Measurements from ENCODE around the gene DPP10. TPM values are rescaled to one million over a fixed set of nuclear protein-coding genes. Genes with fewer than 3 reads are reported as not detected.

The DPP10 gene
- polyA plus RNA-seq, 3 donors: 9.9 to 13.1 (median 12.6) TPM

DNA sequence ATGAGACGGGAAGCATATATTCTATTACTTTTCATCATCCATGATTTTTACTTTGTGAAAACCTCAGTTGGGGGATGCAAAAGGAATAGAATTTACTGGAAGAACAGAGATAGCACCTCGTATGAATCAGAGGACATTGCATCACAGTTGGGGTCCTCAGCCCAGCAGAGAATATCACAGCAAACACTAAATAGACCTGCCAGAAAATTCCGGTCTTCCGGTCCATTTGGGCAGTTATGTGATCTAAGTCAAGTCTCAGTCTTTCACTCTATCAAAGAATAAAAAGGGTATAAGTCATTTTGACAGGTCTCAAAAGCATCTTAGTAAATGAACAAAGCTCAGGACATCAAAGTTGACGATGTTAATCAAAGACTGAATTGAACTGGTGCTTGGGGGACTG, 1100.6 kb downstream of the DPP10 start:
- no peak for DNase-seq (ENCODE audit: extremely low read depth in 1 of 11, low read depth in 9 of 11, low spot score in 4 of 11)

DNA sequence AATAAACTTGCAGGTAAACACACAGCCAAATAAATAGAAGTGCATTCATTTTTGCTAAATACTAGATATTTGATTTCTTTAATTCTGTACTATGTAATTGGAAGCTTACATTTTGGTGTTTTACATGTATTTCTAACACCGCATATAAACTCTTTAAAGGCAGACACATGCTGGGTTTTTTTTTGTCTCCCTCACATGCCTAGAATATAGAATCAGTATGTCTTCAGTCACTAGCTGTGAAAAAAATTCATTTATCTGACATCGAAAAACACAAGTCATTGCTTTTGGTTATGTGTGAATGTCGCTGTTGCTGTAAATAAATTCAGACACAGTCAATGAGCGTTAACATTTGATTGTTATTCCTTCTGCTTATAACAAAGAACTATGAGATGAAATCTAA, 1101.0 kb downstream of the DPP10 start:
- DNase-seq (ENCODE audit: extremely low read depth in 1 of 11, low read depth in 9 of 11, low spot score in 4 of 11): no peak

DNA sequence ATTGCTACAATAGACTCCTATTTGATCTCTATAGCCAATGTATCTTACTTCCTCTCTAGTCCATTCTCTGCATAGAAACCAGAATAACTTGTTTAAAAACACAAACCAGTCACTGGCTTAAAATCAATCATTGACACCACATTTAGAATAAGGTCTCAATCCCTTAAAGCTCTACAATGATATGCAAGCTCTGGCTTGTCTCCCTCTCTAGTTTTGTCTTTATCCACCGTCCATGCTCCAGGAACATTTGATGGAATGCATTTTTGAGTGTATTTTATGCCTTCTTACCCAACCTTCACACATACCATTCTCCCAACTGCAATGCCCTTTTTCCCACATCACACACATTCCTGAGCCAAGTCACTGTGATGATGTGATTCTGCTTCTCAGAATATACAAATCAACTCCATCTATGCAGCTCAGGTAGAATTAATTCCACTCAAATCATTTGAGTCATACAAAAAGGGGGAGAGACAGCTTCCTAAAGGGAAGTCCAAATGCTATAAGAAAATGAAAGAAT, 1107.2 kb downstream of the DPP10 start:
- DNase-seq (ENCODE audit: extremely low read depth in 1 of 11, low read depth in 9 of 11, low spot score in 4 of 11): no peak

DNA sequence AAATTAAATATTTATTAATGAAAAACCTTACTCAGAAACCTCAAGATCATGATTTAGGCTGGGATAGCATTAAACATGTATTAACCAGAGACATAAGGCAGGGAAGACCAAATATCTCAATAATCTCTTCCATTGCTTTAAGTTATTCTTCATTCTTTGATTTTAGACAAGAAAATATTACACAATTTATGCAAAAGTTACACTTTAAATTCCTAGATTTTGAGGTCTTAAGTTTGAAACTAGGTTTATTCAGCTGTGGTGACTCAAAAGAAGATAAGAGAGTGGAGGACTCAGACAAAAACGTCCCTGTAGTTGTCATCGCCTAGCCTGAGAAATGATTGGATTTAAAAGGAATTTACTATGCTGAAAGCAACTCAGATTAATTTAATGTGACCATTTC, 1110.3 kb downstream of the DPP10 start:
- no peak for DNase-seq (ENCODE audit: extremely low read depth in 1 of 11, low read depth in 9 of 11, low spot score in 4 of 11)

DNA sequence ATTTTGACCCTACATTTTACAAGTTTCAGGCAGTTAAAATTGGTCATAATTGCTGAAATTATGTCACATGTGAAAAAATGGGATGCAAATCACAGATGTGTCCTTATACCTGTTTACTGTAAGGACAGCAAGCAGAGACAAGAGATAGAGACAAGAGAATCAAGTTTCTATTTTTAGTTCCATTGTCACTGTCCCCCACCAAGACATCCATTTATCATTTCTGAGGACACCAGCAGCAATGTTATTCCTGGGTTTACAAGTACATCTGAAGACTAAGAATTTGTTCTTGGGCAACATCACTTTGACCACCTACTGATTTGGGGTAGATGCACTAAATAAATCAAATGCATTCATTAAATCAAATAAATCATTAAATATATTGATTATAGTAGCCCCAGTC, 1111.7 kb downstream of the DPP10 start:
- DNase-seq (ENCODE audit: extremely low read depth in 1 of 11, low read depth in 9 of 11, low spot score in 4 of 11): no peak

DNA sequence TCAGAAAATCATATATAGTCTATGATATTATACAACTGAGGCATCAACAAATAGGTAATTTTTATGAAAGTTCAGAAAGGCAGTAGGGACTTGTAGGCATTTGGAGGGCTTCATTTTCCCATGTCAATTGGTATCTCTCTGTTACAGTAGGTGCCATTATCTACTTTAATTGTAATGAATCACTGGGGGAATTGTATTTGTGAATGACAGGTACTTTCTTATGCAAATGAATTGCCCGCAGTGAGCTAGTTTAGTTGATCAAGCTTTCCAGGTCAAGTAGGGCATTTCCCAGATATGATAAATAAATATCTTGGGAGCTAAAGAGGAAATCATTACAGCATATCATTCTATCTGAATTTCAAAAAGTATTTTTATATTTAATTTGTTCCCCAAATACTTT, 1116.3 kb downstream of the DPP10 start:
- no peak for DNase-seq (ENCODE audit: extremely low read depth in 1 of 11, low read depth in 9 of 11, low spot score in 4 of 11)

DNA sequence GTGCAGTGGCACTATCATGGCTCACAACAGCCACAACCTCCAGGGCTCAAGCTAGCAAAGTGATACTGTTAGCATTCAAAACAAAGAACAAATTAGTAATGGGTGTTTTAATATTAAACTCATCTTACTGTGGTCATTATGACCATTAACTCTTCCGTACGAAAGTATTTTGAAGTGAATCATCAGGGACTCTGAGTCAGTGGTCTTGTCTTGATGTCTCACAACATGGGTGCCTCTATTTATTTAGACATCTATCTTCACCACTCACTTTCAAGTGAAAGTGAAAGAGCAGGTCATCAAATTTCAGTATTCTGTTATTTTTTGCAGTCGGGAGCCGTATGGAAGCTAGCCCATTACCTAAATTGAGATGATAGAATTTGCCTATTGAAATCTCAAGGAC, 1118.2 kb downstream of the DPP10 start:
- DNase-seq (ENCODE audit: extremely low read depth in 1 of 11, low read depth in 9 of 11, low spot score in 4 of 11): no peak

DNA sequence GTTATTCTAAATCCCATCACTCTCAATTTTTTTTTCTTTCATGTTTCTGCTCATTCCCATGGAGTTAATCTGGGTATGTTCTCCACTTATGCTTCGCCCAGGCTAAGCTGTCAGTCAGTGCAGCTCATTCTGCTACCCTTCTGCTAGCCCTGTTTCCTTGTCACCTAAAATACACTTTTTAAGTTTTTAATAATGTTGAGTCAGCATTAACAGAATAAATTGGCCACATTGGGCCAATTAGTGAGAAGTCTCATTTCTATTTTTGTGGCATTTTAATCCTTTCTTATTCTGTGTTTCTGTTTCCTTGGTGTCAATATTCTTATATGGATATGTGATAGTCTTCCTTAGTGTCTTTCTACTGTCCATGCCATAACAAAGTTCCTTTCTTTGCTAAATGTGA, 1126.2 kb downstream of the DPP10 start:
- no peak for DNase-seq (ENCODE audit: extremely low read depth in 1 of 11, low read depth in 9 of 11, low spot score in 4 of 11)

DNA sequence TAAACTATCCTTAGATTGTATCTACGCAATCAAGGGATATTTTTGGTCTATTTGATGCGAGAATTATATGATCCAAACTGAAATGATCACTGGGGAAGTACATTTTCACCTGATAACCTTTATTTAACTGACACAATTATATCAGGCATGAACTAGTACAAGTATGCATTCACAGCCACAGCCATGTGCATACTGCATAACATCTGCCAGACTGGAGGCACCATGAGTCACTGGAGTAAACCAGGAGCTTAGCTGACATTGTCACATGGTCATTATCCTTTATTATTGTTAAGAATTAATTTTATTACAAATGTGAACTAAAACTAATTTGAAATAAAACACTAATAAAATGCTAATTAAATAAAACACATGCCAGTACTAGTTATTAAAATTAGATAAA, 1127.1 kb downstream of the DPP10 start:
- DNase-seq (ENCODE audit: extremely low read depth in 1 of 11, low read depth in 9 of 11, low spot score in 4 of 11): no peak

DNA sequence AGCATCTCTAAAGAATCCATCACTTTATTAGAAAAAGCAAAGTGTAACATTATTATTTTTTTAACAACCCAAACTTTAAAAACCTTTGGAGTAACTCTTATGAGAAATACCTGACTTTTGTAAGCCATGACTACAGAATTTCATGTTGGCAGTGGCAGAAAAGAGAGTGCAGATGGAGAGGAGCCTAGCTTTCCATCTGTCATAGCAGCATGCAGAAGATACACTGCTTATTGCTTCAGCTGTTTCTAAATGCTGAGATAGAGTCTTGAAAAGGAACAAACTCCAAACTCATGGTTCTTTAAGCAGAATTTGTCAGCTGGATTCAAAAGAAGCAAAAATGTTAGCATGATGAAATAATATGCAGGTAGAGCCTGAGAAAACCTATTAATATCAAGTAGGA, 1130.3 kb downstream of the DPP10 start:
- DNase-seq (ENCODE audit: extremely low read depth in 1 of 11, low read depth in 9 of 11, low spot score in 4 of 11): no peak

DNA sequence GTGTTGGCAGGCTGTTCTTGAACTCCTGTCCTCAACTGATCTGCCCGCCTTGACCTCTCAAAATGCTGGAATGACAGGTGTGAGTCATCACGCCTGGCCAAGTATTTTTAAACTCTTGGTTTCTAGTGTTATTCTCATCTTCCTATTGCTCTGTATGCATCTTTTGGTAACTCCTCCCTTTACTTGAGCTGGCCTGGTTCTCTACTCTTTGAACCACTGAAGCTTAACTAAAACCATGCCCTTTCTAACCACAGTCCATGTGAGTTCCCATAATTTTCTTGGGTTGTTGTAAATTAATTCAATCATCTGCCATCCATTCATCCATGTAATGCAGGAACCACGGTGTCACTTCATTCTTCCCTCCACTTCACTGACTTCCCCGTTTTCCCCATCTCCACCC, 1131.3 kb downstream of the DPP10 start:
- DNase-seq (ENCODE audit: extremely low read depth in 1 of 11, low read depth in 9 of 11, low spot score in 4 of 11): no peak

DNA sequence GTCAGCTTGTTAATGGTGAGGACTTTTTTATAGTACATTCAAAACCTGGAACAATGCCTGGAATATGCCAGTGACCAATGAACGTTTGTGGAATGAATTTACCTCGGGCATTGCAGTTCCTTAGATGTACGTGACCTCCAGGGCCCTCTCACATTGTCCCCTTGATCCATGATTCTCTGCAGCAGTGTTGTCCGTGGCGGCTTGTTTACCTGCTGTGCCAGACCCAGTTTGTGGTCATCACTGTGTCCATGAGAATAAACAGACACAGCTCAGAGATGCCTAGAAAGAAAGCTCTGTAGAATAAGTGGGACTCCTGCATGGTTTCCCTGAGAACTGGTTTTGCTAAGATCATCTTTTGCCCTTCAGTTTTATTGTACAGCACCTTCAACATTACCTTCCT, 1132.2 kb downstream of the DPP10 start:
- DNase-seq (ENCODE audit: extremely low read depth in 1 of 11, low read depth in 9 of 11, low spot score in 4 of 11): no peak

DNA sequence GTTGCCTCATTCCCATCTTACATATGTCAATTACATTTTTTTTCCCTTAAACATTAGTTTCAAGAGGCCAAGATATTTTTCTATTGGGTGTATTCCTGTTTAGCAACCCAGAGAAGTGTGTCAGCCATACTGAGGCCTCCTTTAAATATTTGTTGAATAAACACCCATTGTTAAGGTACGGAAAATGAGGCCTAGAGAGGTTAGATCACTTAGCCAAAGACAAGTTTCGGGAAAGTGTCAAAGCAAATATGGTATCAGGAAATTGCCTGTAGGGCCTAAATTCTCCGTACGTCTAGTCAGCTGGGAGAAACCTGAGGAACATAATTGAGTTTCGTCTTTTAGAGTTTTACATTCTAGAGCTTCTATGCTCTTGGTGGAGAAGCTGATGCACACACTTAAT, 1138.3 kb downstream of the DPP10 start:
- no peak for DNase-seq (ENCODE audit: extremely low read depth in 1 of 11, low read depth in 9 of 11, low spot score in 4 of 11)

DNA sequence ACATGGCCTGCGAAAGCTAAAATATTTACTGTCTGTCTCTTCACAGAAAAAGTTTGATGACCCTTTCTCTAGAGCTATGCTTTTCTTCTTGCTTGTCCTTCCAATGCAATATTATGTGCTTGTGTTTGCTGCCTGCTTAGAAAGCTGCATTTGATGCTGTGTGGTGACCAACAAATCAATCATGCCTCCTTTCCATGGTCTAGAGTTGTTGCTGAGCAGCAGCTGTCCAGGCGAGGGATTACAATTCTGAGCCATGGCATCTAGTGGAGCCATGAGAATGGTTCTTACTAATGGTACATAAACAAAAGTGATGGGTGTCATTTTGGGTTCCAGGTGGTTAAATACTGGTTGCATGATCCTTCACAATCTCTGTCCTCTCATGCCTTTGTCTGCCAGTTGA, 1142.1 kb downstream of the DPP10 start:
- DNase-seq (ENCODE audit: extremely low read depth in 1 of 11, low read depth in 9 of 11, low spot score in 4 of 11): no peak

DNA sequence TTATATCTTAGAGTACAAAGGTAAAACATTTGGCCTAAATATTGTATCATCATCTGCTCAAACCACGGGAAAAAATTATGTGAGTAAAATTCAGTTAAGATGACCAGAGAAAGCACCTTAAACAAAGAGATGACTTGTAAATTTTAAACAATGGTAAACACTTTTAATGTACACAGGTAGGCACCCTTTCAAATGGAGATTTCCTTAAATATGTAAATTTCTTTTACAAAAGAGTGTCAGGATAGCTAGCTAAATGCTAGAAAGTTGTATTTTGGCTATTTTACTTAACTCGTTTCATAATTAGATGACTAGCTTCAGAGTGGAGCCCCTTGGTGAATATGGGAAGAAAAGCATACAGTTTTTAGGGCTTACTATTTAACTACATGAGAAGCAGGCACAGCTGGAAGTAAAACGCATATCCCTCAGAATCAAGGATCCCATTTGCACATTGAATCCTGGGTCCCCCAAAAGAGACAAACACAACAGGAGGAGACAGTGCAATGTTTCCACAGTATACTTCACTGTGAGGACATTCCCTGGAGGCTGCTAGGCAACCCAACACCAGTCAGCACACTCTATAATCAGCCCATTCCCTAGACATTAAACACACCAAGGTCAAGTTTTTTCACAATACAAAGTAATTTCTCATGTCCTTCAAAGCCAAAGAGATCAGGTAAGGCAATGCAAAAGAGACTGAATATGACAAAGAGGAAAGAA, 1154.4 kb downstream of the DPP10 start:
- DNase-seq (ENCODE audit: extremely low read depth in 1 of 11, low read depth in 9 of 11, low spot score in 4 of 11): no peak

DNA sequence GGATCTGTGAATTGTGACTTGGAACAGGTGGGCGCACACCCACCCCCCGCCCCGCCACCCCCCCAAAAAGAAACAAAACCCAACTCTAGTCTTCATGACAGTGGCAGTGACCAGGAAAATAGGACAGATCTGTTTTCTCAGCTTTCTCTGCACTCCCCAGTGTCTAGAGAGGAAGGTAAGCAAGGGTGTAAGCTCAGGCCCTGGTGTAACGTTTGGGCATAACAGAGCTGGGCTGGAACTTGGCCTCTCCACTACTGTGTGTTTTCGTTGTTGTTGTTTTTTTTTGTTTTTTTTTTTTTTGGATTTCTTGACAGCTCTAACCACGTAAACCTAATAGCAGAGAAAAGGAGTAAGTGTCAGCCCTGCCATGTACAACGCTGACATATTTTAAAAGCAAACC, 1160.8 kb downstream of the DPP10 start:
- no peak for DNase-seq (ENCODE audit: extremely low read depth in 1 of 11, low read depth in 9 of 11, low spot score in 4 of 11)

DNA sequence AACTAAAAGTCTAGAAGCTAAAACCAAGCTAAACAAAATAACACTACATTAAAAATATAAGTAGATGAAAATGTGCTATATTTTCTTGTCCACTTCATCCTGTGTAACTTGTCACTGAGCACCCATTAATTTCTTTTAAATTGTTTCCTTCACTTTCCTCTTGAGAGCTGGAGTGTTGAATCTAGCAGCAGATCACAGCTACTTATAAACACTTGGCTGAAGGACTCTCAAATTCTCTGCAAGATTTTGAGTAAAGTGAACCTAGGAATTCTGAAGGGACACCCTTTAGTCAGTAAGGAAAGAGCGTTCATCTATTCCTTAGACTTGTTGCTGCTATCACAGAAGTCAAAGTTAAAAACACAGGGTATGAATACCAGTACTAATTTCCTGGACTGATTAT, 1163.9 kb downstream of the DPP10 start:
- no peak for DNase-seq (ENCODE audit: extremely low read depth in 1 of 11, low read depth in 9 of 11, low spot score in 4 of 11)

DNA sequence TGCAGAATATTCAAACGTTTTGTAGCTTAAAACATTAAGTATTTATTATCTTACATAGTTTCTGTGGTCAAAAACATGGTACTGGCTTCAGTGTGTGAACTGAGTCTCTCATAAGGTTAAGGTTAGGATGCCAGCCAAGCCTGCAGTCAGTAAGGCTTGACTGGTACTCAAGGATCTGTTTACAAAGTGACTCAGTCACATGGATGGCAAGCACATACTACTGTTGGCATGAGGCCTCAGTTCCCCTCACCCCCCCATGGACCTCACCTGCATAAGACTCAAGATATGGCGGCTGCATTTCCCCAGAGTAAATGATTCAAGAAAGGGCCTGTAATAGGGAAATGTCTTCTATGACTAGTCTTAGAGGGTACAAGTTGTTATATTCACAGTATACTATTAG, 1167.5 kb downstream of the DPP10 start:
- no peak for DNase-seq (ENCODE audit: extremely low read depth in 1 of 11, low read depth in 9 of 11, low spot score in 4 of 11)

DNA sequence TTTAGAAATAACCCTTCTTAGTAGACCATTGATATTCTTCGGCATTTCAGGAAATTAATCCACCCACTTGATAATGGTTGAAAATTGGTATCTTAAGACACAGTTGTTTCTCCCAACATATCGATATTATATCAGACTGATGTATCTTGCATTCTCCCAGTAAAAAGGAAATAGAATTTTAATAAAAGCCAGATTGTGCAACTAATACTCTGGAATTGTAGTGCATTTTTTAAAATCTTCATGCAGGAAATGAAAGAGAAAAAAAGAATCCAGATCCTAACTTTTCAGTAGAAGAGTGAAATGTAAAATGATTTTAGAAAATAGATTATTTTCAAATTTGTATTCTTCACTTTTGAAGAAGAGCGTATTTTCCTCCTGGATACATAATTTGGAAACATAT, 1168.4 kb downstream of the DPP10 start:
- no peak for DNase-seq (ENCODE audit: extremely low read depth in 1 of 11, low read depth in 9 of 11, low spot score in 4 of 11)

DNA sequence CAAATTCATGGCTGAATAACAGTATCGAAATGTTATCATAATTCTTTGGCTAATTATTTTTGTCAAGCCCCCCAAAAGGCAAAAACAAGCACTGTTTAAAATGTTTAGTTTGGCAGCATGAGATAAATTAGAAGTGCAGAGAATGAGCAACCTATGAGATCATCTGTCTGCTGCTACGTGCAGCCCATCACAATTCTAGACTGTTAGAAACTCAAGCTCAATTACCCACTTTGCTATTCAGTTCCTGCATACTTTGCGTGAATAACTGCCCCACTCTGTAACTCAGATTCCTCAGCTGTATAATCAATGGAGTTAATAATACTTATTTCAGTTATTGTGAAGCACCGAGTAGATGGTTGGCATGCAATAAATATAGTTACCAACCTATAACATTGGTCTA, 1181.9 kb downstream of the DPP10 start:
- DNase-seq (ENCODE audit: extremely low read depth in 1 of 11, low read depth in 9 of 11, low spot score in 4 of 11): no peak

DNA sequence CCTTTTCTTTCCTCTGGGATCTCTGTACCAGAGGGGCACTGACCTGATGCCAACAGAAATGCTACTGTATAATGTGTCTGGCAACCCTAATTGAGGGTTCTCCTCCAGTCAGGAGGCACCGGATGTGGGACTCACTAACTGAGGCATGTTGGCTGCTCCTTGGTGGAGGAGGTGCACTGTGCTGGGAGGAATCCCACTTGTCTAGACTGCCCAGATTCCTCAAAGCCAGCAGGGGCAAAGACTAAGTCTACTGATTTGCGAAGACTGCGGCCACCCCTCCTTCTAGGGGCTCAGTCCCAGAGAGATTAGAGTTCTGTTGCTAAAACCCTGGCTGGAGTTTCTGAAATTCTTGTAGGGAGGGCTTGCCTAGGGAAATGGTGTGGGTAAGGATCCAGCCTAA, 1192.1 kb downstream of the DPP10 start:
- no peak for DNase-seq (ENCODE audit: extremely low read depth in 1 of 11, low read depth in 9 of 11, low spot score in 4 of 11)
